C4-2B (cell line): Measurements from ENCODE around the gene SLC27A1.

Experiments used
- ZFX ChIP-seq: fragments of 450-650 bp; IDR thresholded peaks from 2 replicates; pipeline ENCODE4 v1.6.1; 2017
- TF ChIP-seq, protein P1 (sequence below): fragments of 450-650 bp; conservative IDR thresholded peaks from 2 replicates; pipeline ENCODE4 v1.5.1; 2017; ENCODE audit warnings: mild to moderate bottlenecking

DNA sequence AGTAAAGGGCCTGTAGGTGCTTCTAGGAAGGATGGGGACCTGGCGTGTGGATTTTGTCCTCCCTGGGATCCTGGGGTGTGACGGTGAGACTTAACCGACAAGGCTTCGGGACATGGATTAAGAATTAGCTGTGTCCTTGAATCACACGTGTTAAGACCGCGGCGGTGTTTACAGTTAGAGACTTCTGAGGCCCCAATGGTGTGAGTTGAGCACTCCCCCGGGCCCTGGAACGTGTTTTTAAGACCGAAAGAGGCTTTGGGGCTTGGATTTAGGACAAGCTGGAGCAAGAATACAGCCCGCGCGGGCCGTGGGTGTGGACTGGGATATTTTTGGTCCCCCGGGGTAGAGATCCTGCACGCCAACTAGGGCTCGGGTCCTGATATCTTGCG, 1.2 kb upstream of the SLC27A1 start:
- TF ChIP-seq, protein P1, sequence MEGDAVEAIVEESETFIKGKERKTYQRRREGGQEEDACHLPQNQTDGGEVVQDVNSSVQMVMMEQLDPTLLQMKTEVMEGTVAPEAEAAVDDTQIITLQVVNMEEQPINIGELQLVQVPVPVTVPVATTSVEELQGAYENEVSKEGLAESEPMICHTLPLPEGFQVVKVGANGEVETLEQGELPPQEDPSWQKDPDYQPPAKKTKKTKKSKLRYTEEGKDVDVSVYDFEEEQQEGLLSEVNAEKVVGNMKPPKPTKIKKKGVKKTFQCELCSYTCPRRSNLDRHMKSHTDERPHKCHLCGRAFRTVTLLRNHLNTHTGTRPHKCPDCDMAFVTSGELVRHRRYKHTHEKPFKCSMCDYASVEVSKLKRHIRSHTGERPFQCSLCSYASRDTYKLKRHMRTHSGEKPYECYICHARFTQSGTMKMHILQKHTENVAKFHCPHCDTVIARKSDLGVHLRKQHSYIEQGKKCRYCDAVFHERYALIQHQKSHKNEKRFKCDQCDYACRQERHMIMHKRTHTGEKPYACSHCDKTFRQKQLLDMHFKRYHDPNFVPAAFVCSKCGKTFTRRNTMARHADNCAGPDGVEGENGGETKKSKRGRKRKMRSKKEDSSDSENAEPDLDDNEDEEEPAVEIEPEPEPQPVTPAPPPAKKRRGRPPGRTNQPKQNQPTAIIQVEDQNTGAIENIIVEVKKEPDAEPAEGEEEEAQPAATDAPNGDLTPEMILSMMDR: no peak
- no peak for TF ChIP-seq ZFX
